ENCODE results near the gene IL10RB. TPM values are rescaled to one million over a fixed set of nuclear protein-coding genes. Genes with fewer than 3 reads are reported as not detected.

Gene IL10RB
- total RNA-seq, 1 experiment from 2014 or later = 107 TPM

- DNase-seq (ENCODE audit: low spot score) = no peak
Measured at GRCh38 chr21:33330726-33331125, 64.6 kb downstream of the IL10RB start.

DNA sequence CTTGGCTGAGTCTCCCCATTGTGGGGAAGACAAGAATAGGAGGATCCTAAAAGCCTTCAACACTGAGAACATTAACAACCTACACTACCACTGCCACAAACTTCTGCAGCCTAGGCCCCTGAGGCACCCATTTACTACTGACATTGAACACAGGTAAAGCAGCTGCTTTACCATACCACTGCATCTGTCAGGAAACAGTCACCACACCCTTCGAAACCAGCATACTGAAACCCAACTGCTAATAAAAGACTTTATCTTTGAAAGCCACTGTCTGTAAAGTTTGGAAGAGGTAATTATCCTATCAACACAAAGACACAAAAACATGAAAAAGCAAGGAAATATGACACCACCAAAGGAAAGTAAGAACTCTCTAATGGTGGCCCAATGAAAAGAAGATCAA, 66.0 kb downstream of the IL10RB start:
- no peak for DNase-seq (ENCODE audit: low spot score)

DNA sequence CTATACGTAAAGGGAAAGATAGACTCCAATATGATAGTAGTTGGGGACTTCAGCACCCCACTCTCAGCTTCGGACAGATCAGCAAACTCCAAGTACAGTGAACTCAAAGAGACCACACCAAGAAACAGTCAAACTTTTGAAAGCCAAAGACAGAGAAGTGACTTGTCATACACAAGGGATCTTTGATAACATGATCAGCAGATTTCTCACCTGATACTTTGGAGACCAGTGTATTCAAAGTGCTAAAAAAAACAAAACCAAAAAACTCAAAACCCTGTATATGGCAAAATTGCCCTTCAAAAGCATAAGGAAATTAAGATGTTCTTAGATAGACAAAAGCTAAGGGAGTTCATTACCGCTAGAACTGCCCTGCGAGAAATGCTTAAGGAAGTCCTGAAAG, 68.0 kb downstream of the IL10RB start:
- no peak for DNase-seq (ENCODE audit: low spot score)

GRCh38 chr21:33334824-33335223, 68.7 kb downstream of the IL10RB start:
- no peak for DNase-seq (ENCODE audit: low spot score)

GRCh38 chr21:33339135-33339534, 73.0 kb downstream of the IL10RB start:
- no peak for DNase-seq (ENCODE audit: low spot score)

GRCh38 chr21:33339918-33340317, 73.8 kb downstream of the IL10RB start:
- DNase-seq (ENCODE audit: low spot score) = no peak

- no peak for DNase-seq (ENCODE audit: low spot score)
Measured at GRCh38 chr21:33345751-33346238, 79.6 kb downstream of the IL10RB start.

Other genes with a start within 250 kb of the IL10RB start
- gene OLIG2, start 240.4 kb upstream of the IL10RB start, total RNA-seq (2014; rRNA removed; shearing (Covaris generic)) = 1.5 and 1.7 TPM in 2 replicates
- gene OLIG1, start 196.2 kb upstream of the IL10RB start, total RNA-seq (2014; rRNA removed; shearing (Covaris generic)) = not detected in 2 replicates
- gene IFNAR2, start 36.4 kb upstream of the IL10RB start, total RNA-seq (2014; rRNA removed; shearing (Covaris generic)) = 7.9 and 11.5 TPM in 2 replicates
- 7.7 and 12.1 TPM in 2 replicates for gene IFNAR1, start 58.6 kb downstream of the IL10RB start, total RNA-seq (2014; rRNA removed; shearing (Covaris generic))
- 92.0 and 103 TPM in 2 replicates for gene IFNGR2, start 137.0 kb downstream of the IL10RB start, total RNA-seq (2014; rRNA removed; shearing (Covaris generic))
- gene TMEM50B, start 213.6 kb downstream of the IL10RB start, total RNA-seq (2014; rRNA removed; shearing (Covaris generic)) = 28.3 and 29.6 TPM in 2 replicates
- gene DNAJC28, start 225.3 kb downstream of the IL10RB start, total RNA-seq (2014; rRNA removed; shearing (Covaris generic)) = 1.2 and 3.1 TPM in 2 replicates